Mesodermal cell (in vitro differentiated cells): Measurements from ENCODE around the gene AGAP1.

Experiments
- H3K27ac ChIP-seq: 2 replicates; pipeline ENCODE4 v1.7.0; 2013; ENCODE audit warnings: mild to moderate bottlenecking, low read depth, low read length, moderate library complexity; ENCODE audit not compliant: severe bottlenecking
- H3K36me3 ChIP-seq: 2 replicates; pipeline ENCODE4 v1.7.1; 2013; ENCODE audit warnings: mild to moderate bottlenecking, low read length, moderate library complexity; ENCODE audit not compliant: control insufficient read depth, insufficient read depth
- H3K4me1 ChIP-seq: one replicate; pipeline ENCODE4 v1.7.1; 2013; ENCODE audit warnings: mild to moderate bottlenecking, low read length; ENCODE audit not compliant: insufficient read depth, control insufficient read depth, poor library complexity, severe bottlenecking
- H3K4me3 ChIP-seq: 2 replicates; pipeline ENCODE4 v1.7.0; 2013; ENCODE audit warnings: low read length, control low read depth, mild to moderate bottlenecking; ENCODE audit not compliant: insufficient read depth, poor library complexity, severe bottlenecking; ENCODE audit errors: extremely low read depth
- H3K9me3 ChIP-seq: 2 replicates; pipeline ENCODE4 v1.7.1; 2013; ENCODE audit warnings: mild to moderate bottlenecking, low read length, moderate library complexity; ENCODE audit not compliant: control insufficient read depth
- WGBS, 2 experiments: methylation state at CpG; one replicate each; pipeline ENCODE4 v1.1.5; 2013; ENCODE audit warnings: missing lambda C conversion rate in 2 of 2; ENCODE audit not compliant: insufficient coverage in 2 of 2; 5-methylcytosine and 5-hydroxymethylcytosine counted together

The AGAP1 gene

GRCh38 chr2:235643680-235644511 lies 150.1 kb downstream of the AGAP1 start:
- Histone ChIP-seq H3K9me3 (no peaks in the 10 kb centered on the region), H3K4me1 (peaks cover 56% of the 10 kb centered on the region), H3K36me3 (no peaks in the 10 kb centered on the region), H3K27ac (peak overlapping the region; percentile 32), H3K4me3 (no peak overlapping the region)
- WGBS, 2 experiments, result 85% methylated on average over 14 to 15 of the region's 16 CpGs

DNA sequence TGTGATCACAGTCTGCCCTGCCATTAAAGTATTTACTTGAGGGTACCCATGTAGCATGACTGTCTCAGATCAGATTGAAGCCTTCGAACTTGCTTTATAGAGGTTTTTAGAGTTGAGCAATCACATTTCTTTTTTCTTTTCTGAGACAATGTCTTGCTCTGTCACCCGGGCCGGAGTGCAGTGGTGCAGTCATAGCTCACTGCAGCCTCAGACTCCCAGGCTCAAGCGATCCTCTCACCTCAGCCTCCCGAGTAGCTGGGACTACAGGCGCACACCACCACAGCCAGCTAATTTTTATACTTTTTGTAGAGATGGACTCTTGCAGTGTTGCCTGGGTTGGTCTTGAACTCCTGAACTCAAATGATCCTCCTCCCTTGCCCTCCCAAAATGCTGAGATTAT lies 153.4 kb downstream of the AGAP1 start:
- H3K36me3 ChIP-seq, result no peaks in the 10 kb centered on the region
- no peaks in the 10 kb centered on the region for H3K9me3 ChIP-seq
- peaks cover 24% of the 10 kb centered on the region for H3K4me1 ChIP-seq
- WGBS, 2 experiments, result 93 to 98% methylated on average over 4 to 6 of the region's 6 CpGs
- no peak overlapping the region for H3K27ac ChIP-seq
- no peak overlapping the region for H3K4me3 ChIP-seq

GRCh38 chr2:235647877-235648276 lies 154.0 kb downstream of the AGAP1 start:
- no peak overlapping the region for H3K4me3 ChIP-seq
- no peaks in the 10 kb centered on the region for H3K36me3 ChIP-seq
- no peaks in the 10 kb centered on the region for H3K9me3 ChIP-seq
- peaks cover 18% of the 10 kb centered on the region for H3K4me1 ChIP-seq
- no peak overlapping the region for H3K27ac ChIP-seq
- 33% methylated on average over 1 of the region's 3 CpGs; no CpG with 5 or more reads in 1 of the 2 experiments for WGBS, 2 experiments

GRCh38 chr2:235649418-235649817 lies 155.6 kb downstream of the AGAP1 start:
- Histone ChIP-seq H3K4me1 (peaks cover 2% of the 10 kb centered on the region), H3K36me3 (no peaks in the 10 kb centered on the region), H3K9me3 (no peaks in the 10 kb centered on the region), H3K27ac (no peak overlapping the region), H3K4me3 (no peak overlapping the region)
- 66 to 94% methylated on average over 3 to 6 of the region's 9 CpGs for WGBS, 2 experiments

DNA sequence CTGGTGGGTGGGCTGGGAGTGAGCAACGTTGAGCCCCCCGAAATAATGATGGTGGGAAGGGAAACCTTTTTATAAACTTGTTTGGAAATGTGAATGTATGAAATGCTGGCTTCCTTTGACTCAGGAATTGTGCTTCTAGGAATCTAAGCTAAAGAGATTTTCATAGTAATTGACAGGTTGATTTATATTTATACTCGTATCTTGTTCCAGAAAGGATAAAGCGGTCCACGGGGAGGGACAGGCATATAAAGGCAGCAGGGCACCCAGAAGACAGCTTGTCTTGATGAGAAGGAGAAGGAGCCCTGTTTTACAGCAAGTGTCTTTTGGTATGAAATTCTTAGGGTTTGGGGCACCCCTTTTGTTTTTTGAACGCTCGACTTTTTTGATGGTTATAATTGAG lies 157.8 kb downstream of the AGAP1 start:
- H3K36me3 ChIP-seq, result no peaks in the 10 kb centered on the region
- H3K4me3 ChIP-seq, result no peak overlapping the region
- H3K4me1 ChIP-seq, result peaks cover 3% of the 10 kb centered on the region
- WGBS, 2 experiments, result 87 to 98% methylated on average over 5 to 6 of the region's 7 CpGs
- H3K9me3 ChIP-seq, result no peaks in the 10 kb centered on the region
- H3K27ac ChIP-seq, result no peak overlapping the region

DNA sequence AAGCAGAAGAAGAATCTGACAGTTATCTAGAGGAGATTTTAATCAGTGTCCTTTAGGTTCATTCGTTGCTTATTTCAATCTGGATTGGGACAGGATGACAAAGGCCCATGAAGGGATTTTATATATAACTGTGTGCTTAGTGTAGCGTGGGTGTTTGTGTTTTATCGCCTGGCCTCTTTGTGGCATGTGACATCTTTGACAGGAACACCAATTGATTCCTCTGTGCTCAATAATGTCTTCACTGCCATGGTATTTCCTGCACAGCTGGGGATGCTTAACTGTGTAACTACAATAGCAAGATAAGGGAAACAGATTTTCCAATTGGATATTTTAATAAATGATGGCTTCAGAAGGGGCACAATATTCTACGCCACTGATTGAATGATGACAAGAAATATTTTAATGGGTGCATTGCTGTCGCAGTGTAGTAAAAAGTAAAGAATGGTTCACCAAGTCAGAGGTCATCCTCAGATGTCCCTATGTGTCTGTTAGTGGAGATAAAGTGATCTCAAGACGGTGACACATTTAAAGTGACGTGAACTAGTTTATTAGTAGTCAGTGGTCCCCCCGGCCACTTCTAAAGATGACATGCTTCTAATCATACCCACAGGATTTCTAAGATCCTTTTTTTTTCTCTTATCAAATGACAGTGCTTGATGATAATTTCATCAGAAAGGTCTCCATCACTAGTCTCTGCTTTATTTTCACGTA lies 160.4 kb downstream of the AGAP1 start:
- Histone ChIP-seq H3K4me3 (no peak overlapping the region), H3K9me3 (no peaks in the 10 kb centered on the region), H3K36me3 (no peaks in the 10 kb centered on the region), H3K27ac (peak overlapping the region; percentile 63), H3K4me1 (peaks cover 21% of the 10 kb centered on the region)
- WGBS, 2 experiments, result 76 to 82% methylated on average over 3 to 5 of the region's 9 CpGs

GRCh38 chr2:235658351-235659174 lies 164.7 kb downstream of the AGAP1 start:
- 4 to 6% methylated on average over 7 of the region's 20 CpGs for WGBS, 2 experiments
- Histone ChIP-seq H3K27ac (peak overlapping the region; percentile 43), H3K36me3 (no peaks in the 10 kb centered on the region), H3K9me3 (no peaks in the 10 kb centered on the region), H3K4me1 (peaks cover 42% of the 10 kb centered on the region), H3K4me3 (no peak overlapping the region)

DNA sequence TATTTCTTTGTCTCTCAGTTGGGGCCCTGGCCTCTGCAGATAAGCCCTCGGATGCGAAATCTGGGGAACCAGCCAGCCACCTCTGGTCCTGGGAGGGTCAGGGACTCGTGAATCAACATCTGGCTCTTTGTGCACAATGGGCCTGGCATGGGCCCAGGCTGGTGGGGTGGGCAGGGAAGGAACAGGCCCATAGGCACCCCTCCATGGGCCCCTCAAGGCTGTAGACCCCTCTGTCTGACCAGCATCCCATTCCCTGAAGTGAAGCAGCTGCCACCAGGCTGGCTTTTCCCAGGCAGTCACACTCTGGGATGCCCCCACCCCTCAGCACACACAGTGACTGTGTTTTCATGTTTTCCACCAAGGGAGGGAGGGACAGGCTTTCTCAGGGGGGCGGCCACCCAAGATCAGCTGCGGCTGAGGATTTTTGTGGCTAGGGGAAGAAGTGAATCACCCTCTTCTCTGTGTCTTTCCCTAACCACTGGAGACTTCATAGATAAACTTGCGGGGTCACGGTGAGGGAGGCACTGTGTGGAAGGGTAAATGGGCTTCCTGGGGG lies 166.0 kb downstream of the AGAP1 start:
- H3K27ac ChIP-seq, result no peak overlapping the region
- 67 to 73% methylated on average over 3 to 5 of the region's 7 CpGs for WGBS, 2 experiments

DNA sequence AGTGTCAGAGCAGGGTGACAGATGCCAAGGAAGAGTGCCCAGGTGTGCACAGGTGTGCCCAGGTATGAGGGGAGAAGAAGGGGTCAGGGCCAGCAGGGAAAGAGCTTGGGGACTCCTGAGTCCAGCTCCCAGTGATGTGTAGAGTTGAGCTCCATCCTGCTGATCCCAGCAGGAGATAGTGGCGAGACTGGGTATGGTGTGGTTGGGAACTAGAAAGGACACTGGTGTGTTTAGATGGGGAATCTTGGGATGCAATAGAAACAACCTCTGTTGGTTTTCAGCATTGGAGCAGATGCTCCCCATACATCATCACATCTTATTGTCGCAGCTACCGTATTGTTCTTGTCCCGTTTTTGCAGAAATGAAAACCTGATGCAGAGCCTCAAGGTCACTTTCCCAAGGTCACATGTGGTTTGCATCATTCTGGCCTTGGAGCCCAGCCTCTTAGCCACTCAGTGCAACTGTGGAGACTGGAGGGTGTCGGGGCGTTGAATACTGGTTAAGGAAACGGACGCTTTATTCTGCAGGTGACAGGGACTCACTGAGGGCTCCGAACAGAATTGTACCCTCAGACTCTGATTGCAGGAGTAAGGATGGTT lies 166.7 kb downstream of the AGAP1 start:
- no peak overlapping the region for H3K27ac ChIP-seq
- H3K36me3 ChIP-seq, result no peaks in the 10 kb centered on the region
- no peak overlapping the region for H3K4me3 ChIP-seq
- H3K4me1 ChIP-seq, result peaks cover 40% of the 10 kb centered on the region
- WGBS, 2 experiments, result 95 to 100% methylated on average over 4 to 8 of the region's 9 CpGs
- no peaks in the 10 kb centered on the region for H3K9me3 ChIP-seq

More for the DNA sequence above, 166.0 kb downstream of the AGAP1 start:
- Histone ChIP-seq H3K9me3 (no peaks in the 10 kb centered on the region), H3K4me3 (no peak overlapping the region), H3K4me1 (peaks cover 38% of the 10 kb centered on the region), H3K36me3 (no peaks in the 10 kb centered on the region)
